ENCODE data around the gene PRSS12. TPM values are rescaled to one million over a fixed set of nuclear protein-coding genes. Genes with fewer than 3 reads are reported as not detected.

PRSS12 gene
- total RNA-seq, 1 experiment from 2014 or later: 5.4 TPM

- H3K79me1 ChIP-seq (ENCODE audit: insufficient read depth, low read depth, low read length, poor library complexity, severe bottlenecking): no peaks in the 10 kb centered on the region
- no peak overlapping the region for H2BK15ac ChIP-seq (ENCODE audit: low read depth, low read length)
- H3K4me1 ChIP-seq (ENCODE audit: insufficient read depth, low read length): no peaks in the 10 kb centered on the region
- TF ChIP-seq CTCF (conservative IDR thresholded peaks at IDR 0.05): no peak
- H3T11ph ChIP-seq (ENCODE audit: low read length): no peak overlapping the region
- H3K56ac ChIP-seq (ENCODE audit: insufficient read length, low read depth, low read length): no peak overlapping the region
- no peak overlapping the region for H3K27ac ChIP-seq (ENCODE audit: insufficient read length, low read depth, low read length)
- H4K91ac ChIP-seq (ENCODE audit: insufficient read length, low read depth, low read length): no peak overlapping the region
- no peak overlapping the region for H2BK120ac ChIP-seq (ENCODE audit: low read depth, low read length, poor library complexity, severe bottlenecking)
- Mint-ChIP-seq H3K36me3 (ENCODE audit: insufficient read depth in 1 of 3, low read depth in 3 of 3) (no peaks in the 10 kb centered on the region), H3K4me3 (no peak overlapping the region), H3K27me3 (ENCODE audit: low read depth) (no peaks in the 10 kb centered on the region), H3K4me1 (no peaks in the 10 kb centered on the region), H3K9me3 (no peaks in the 10 kb centered on the region), H3K27ac (no peak overlapping the region)
- H4K20me1 ChIP-seq (ENCODE audit: control insufficient read depth, insufficient read depth, insufficient read length): no peaks in the 10 kb centered on the region
- H3K4me2 ChIP-seq (ENCODE audit: insufficient read depth, insufficient read length, low read length): no peak overlapping the region
- H4K8ac ChIP-seq (replicated peaks; ENCODE audit: insufficient read length, low read depth, low read length): no peak overlapping the region
- no peaks in the 10 kb centered on the region for H3K9me3 ChIP-seq (ENCODE audit: control insufficient read depth, low read depth, low read length)
- no peak overlapping the region for H3K23ac ChIP-seq (ENCODE audit: insufficient read length, low read depth, low read length)
- no peak overlapping the region for H4K5ac ChIP-seq (ENCODE audit: insufficient read length, low read depth, low read length)
- H2BK12ac ChIP-seq (ENCODE audit: insufficient read length, low read depth, low read length): no peak overlapping the region
- no peak overlapping the region for H3K18ac ChIP-seq (ENCODE audit: insufficient read length, low read depth, low read length)
- no peak overlapping the region for H3K9ac ChIP-seq (ENCODE audit: extremely low read depth, insufficient read length, low read length)
- no peaks in the 10 kb centered on the region for H3K27me3 ChIP-seq (ENCODE audit: insufficient read depth, low read length)
- H3K79me2 ChIP-seq (ENCODE audit: insufficient read depth, low read length): no peaks in the 10 kb centered on the region
- H3K14ac ChIP-seq (ENCODE audit: insufficient read depth, low read length): no peak overlapping the region
- no peak overlapping the region for H3K4ac ChIP-seq (ENCODE audit: low read depth, low read length)
- H2AFZ ChIP-seq (ENCODE audit: low read length): no peak overlapping the region
- H2BK20ac ChIP-seq (ENCODE audit: low read depth, low read length, poor library complexity, severe bottlenecking): no peak overlapping the region
- no peak overlapping the region for H2AK5ac ChIP-seq (ENCODE audit: insufficient read length, low read length)
- no peak overlapping the region for H2BK5ac ChIP-seq (ENCODE audit: insufficient read length, low read length)
- no peaks in the 10 kb centered on the region for H3K23me2 ChIP-seq (ENCODE audit: insufficient read length, low read depth, low read length, poor library complexity, severe bottlenecking)
- WGBS (ENCODE audit: extremely low coverage, insufficient read length, low lambda C conversion rate): no CpG with 5 or more reads among the region's 2 CpGs
- no peak for DNase-seq
These were observed 64.9 kb downstream of the PRSS12 start for GRCh38 chr4:118287711-118288451.
